NCI-H1694 (cell line): Measurements from ENCODE around the gene UPK3BL2.
"Not testable (repeated sequence)": the region's sequence is repeated elsewhere in the genome, so short reads cannot be mapped to it uniquely, and the experiment has no call there.

Experiments used
- DNase-seq: peaks from one replicate; lab custom pipeline; 2025; lab: John Stamatoyannopoulos, UW

The UPK3BL2 gene

GRCh38 chr7:102494026-102494425 lies 49.5 kb downstream of the UPK3BL2 start:
- not testable (repeated sequence) for DNase-seq

- not testable (repeated sequence) for DNase-seq
These were observed 50.1 kb downstream of the UPK3BL2 start for GRCh38 chr7:102493220-102493935.

- DNase-seq, result not testable (repeated sequence)
These were observed 52.9 kb downstream of the UPK3BL2 start for GRCh38 chr7:102490529-102491075.
